DMS53 treated with DMSO at 0.1 percent for 48 hours (cell line): ENCODE data around the gene TSPAN9.

Experiments
- DNase-seq: peaks from one replicate; lab custom pipeline; 2025; ENCODE audit not compliant: unreplicated experiment; lab: John Stamatoyannopoulos, UW

The TSPAN9 gene

DNA sequence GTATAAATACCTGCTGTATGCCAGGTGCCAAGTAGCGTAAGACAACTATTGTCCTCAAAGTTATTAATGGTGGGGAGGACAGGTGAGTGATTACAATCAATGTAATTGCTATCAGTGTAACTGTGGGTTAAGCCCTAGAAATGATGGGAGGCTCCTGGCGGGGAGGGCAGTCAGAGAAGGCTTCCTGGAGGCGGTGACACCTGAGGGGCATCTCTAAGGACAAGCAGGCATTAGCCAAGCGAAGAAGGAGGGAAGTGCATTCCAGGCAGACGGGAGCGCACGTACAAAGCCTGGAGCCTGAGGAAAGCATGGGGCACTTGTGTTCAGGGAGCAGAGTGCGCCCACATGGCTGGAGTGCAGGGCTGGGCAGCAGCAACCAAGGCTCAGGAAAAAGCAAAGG lies 230.9 kb downstream of the TSPAN9 start:
- DNase-seq = no peak

DNA sequence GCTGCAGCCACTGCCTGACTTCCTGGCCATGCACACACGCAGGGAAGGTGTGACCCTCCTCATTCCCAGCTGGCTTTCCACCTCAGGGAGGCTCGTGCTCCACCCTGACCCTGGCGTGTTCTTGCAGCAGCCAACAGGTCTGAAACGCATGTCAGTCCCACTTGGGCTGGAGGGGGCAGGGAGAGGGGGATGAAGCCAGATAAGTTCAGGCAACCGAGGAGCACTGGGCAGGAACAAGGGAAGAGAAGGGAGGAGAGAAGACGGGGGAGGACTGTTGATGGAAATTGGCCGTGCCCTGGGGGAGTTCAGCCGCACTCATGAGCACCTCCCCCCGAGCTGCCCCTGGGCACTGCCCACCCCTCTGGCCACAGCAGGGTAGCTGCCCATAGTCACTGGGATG lies 231.4 kb downstream of the TSPAN9 start:
- no peak for DNase-seq

DNA sequence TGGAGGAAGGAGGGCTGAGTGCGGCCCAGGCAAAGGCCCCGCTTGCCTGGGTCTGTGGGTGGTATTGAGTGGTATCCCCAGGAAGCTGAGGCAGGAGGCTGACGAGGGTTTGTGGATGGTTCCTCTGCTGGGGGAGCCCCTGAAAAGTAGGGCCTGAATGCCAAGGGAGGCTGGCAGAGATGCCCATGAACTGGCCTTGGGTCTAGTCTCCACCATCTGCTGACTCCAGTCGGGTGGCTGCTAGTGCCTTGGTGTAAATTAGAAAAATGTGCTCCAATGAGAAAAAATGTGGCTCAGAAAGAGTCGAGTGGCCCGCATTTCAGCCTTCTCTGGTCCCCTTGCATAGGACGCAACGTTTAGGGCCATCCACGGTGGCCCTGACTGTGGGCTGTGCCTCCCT lies 232.6 kb downstream of the TSPAN9 start:
- DNase-seq = no peak

DNA sequence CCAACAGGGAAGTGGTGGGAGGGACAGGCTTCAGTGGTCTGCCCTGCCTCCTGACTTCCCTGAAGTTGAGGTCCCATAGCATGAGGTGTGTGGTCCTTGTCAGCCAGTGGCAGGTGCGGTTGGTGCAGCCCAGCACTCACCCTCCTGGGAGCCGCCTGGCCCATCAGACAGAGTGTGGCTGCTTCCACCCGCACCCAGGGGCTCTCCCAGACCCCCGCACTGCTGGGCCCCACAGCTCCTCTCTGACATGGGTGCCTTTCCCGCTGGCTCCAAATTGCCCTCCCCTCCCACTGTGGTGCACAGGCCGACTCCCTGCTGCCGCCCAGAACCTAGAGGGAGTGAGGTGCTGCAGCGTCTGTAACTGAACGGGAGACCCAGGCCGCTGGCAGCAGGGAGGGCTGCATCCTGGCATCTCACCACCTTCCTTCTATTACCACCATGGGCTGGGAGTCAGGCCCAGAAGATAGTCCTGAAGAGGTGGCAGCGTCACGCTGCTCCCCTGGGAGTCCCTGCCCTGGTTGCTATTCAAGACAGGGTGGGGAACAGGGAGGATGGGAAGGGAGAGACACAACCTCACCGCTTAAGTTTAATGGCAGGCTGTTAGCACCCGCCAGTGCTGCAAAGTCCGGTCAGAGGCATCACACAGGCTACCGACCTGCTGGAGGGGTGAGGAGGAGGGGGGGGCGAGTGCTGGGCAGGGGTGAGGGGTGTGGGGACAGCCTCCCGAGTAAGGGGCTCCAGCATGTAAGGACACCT lies 233.3 kb downstream of the TSPAN9 start:
- no peak for DNase-seq

DNA sequence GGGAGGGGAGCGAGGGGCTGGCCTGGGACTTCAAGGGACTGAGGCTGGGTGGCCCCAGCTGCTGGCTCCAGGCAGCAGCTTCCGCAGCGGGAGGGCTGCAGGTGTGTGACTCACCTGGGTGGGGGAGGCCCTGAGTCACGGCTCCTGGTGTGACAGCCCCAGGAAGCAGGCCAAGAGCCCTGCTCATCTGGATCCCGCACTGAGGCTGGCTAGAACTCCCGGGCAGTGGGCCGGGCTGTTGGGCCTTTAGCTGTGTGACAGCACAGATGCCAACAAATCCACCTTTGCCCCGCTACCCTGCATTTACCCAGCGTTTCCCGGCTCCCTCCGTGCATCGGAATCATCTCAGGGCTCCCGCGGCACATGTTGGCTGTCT lies 233.8 kb downstream of the TSPAN9 start:
- DNase-seq = peak; percentile 100

DNA sequence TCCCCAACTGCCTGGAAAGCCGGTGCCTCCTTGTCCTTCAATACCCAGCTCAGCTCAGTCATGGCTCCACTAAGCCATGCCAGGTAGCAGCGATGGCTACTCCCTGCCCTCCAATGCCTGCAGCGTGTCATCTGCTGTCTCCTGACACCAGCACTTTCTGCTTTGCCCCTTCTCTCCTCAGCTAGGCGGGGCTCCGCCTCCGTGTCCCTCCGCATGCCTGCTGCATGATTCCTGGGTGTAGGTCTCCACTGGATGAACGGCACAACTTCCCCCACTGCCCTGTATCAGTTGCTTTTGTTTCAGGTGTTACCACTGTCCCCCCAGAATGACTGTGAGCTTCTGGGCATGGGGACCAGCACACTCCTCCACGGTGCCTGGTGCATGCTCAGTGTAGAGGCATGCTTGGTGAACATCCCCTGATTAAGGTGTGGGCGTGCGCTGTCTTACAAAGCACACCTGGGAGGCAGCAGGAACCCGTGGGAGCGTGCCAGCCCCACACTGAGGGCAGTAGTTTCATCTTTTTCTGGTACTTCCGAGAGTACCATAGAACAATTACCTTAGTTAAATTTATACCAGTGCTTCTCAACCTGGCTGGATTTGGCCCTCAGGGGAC lies 234.4 kb downstream of the TSPAN9 start:
- DNase-seq = no peak

DNA sequence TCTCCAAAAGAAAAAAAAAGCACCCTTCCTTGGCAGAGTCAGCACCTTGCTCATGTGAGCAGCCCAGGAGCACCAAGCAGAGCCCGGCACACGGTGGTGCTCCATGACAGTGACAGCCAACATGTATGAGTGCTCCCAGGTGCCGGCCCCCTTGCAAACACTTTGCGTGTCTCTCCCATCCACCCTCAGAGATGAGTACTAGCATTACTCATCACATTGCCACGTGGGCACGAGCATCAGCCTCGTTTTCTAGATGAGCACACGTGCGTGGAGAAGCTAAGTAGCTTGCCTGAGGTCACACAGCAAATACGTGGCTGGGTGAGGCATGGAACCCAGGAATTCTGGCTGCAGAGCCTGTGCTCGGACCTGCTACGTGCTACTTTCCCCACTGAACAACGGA lies 235.9 kb downstream of the TSPAN9 start:
- peak; percentile 100 for DNase-seq

DNA sequence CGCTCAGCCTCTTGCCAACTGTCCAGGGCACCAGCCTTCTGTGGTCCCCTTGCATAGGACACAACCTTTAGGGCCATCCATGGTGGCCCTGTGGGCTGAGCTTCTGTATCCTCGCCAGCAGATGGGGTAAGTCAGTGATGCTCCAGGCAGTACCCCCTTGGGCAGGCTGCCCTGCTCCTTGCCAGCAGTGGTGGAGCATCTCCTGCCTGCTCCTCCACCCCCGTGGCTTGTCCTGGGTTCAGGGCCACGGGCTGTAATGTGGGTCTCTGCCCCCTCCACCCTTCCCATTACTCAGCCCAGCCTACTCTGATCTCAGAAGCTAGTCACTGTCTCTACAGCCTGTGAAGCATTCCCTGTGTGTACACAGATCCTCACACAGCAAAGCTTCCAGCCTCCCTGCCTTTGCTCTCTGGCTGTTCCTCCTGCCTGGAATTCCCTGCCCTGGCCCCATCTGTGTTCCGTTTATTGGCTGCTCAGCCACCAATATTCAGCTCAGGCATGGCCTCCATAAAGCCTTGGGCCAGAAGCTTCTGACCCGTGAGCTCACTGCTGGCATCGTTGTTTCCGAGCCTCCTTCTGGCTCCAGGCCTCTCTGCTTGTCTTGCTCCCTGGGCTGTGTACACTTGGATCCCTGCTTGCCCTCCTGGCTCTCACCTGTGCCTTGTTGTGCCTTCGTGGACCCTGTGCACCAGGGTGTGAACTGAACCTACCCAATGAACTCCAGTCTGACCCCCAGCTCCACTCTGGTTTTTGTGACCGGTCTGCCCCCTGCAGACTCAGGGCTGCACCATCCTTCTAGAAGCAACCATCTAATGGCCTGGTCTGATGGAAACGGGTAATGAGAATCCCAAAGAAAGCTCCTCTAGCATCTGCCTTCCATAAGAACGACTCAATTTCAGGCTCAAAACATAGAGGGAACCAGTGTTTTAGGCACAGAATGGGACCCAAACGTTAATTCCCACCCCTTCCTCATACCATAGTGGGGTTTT lies 236.8 kb downstream of the TSPAN9 start:
- DNase-seq = peak; percentile 100

DNA sequence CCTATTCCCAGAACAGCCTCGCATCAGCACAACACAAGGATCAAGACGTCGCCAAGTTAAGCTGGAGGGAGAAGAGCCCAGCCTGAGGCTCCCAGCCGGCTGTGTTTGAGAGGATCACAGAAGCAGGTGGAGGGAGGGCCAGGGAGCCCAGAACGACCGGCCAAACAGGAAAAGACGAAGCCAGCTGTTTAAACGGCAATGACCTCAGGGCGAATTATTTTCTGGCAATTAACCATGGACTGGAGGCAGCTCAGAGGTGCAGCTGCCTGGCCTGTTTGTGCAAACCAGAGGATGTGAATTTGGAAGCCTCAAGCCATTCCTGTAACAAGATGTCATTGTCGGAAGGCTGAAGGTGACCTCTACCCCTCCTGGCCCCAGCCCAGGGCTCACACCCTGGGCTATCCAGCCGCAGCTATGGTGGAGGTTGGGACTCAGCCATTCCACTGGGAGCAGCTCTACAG lies 238.1 kb downstream of the TSPAN9 start:
- peak; percentile 100 for DNase-seq

DNA sequence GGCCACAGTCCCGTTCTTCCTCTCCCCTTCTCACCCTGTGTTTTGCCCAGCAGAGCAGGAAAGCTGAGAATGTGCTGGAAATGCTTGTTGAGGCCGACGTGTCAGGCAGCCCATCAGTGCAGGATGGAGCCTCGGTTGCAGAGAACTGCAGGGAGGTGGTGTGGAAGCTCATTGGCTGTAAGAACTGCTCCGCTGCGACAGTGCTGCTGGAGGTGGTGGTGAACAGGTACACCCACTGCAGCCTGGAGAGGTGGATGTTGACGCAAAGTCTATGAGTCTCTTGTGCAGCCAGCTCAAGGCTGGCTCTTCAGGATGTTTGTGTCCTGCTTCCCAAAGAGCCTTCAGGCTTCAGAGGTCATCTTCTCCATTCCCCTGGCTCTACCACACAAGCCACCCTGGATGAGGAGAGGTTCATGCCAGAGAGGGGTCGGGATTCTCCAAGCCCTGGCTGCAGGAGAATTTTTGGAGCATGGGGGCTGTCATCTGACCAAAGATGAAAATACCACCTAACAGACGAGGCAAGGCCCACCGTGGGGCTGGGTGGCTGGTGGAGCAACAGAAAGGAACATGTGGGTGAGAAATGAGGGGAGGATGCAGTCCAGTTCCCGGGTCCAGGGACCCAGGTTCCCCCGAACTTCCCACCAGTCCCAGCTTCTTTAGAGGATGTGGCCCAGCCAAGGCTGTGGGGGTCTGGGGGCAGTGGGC lies 239.7 kb downstream of the TSPAN9 start:
- DNase-seq = peak; percentile 97

DNA sequence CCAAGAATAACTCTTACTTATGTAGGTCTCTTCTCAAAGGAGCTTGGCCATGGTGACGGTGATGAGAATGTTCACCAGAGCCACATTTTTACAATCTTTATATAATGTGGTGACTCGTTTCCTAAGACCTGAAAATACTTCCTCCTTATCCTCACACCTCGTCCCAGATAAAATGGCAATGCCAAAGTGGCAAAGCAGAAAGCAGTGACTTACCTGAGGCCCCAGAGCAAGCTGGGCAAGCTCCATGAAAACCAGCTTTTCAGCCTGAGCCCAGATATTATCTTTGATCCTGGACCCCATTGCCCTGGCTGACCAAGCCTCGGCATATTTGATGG lies 240.3 kb downstream of the TSPAN9 start:
- peak; percentile 81 for DNase-seq

DNA sequence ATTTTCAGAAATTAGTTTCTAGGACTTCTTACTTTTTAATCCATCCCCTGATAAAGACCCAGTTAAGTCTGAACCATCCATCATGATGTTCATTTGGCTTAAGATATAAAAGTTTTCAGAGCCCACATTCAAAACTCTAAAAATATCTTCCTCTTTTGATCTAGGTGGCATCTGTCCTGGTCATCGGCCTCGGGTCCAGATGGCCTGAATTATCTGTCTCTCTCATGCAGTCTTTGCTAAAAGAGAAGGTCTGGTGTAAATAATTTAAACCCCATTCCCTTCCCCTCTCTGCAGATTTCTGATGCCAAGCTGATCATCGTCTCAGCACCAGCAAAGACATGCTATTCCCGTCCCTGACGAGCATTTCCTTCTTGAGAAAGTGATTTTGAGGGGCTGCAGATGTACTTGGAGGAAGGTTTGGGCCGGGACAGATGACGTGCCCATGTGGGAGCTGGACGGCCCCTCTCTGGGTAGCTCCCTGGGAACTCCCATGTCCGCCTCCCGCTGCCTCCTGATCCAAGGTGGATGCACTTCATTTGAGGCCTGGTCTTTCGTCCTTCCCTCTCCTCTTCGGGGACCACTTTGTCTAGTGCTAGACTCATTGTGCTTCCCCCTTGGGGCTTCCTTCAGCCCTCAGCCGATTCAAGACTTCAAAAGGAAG lies 240.8 kb downstream of the TSPAN9 start:
- DNase-seq = no peak

DNA sequence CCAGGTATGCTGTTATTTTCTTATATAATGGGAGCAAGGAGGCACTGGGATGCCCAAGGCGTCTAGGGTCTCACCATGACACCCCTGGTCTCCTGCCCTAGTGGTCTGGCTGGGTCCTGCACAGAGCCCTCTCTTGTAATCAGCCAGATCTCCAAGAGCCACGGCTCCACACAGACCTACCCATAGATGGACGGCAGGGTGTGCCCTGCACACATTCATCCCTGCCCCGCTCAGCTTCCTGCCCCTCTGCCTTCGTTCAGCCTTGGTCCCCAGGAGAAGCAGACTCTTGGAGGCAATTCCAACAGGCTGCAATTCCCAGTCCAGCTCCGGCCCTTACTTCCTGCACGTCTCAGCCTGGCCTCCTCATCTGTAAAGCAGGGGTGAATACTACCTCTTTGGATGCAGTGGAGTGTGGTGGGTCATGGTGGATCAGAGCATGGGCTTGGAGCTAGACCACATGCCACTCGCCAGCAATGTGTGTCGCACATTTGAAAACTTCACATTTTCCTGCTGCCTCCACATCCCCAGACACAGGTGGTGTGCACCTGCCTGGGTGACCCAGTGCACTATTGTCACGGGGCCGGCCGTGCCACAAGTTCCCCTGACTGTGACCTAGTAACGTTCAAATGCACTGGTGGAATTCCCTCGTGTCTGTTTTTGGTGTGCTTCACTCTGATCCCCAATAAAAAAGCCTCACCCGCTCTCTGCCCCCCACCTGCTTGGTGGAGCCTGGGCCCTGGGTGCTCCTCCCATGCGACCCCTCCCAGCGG lies 242.7 kb downstream of the TSPAN9 start:
- no peak for DNase-seq

DNA sequence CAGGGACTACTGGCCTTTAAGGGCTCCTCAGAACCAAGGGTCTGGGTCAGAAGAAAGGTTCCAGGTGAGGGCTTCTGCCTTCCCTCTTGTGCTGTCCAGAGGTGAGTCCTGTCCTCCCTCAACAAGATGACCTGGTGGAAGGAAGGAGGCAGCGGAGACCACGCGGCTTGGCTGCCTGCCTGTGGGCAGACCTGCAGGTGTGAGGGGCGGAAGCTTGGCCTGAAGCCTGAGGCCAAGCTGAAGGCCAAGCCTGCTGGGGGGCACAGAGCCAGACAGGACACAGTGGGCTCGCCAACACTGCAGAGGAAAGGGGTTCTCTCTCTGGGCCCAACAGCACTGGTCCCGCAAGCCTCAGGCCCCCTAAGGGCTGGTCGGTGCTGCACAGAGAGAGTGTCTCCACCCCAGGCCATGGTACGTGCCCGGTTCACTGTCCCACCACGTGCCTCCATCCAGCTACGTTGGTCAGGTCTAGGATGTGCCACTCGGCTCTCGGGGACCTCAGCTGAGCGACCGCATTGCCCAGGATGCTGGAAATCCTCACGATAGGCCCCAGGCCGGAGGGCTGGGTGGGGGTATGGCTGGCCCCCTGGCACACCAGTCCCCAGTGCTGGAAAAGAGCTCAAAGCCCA lies 243.8 kb downstream of the TSPAN9 start:
- no peak for DNase-seq

DNA sequence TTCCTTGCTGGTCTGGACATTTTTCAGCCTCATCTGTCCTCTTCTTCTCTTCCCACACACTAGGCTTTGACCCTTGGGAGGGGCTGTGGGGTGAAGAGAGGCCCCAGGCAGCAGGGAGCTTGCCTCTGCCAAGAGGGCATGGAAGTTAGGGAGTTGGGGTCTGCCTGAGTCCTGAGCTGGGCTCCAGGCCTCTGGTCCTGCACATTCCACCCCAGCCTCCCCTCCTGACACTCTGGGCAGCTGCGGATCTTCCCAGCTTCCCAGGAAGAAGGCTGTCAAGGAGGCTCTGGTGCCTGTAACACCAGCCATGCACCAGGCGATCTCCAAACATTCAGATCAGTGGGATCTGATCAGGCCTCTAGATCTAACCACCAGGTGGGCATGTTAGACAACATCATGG lies 244.7 kb downstream of the TSPAN9 start:
- no peak for DNase-seq

DNA sequence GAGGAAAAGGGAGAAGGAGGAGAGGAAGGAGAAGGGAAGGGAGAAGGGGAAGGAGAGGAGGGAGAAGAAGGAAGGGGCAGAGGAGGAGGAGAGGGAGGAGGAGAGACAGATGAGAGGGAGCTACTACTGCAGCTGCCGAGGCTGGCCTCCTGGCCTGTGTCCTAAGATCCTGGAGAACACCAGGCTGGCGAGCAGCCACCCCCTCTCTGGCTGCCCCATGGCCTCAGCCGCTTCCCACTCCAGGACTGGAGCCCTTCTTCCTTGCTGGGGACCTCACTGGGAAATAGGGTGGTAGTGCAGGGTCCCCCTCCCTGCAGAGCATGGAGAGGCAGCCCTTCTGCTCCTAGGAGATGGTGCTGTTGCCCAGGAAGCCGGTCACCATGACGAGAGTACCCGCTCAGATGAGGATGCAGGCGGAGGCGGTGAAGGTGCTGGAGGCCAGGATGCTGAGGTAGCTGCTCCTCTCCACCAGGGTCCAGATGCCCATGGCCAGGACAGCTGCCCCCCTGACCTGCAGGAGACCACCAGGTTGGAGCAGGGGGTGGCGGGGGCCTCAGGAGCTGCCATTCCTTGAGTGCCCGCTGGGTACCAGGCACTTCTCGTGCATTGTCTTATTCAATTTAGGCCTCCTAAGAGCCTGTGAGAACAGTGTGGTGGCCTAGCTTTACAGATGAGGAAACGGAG lies 246.0 kb downstream of the TSPAN9 start:
- DNase-seq = no peak

DNA sequence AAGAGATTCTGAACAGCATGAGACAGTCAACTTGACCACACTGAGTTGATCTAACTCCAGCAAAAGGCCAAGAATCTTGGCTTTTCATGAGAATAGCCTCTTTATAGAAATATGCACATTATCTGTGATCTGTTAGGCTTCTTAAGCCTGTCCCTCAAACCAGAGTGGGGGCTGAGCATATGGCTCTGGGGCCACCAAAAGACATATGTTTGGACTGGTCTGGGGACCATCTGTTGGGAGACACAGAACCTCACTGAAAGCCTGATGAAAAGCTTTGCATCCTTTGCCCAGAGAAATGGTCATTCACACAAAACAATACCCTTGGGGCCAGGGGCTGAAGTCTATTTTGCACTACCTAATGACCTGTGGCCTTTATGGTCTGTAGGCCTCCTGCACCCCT lies 248.6 kb downstream of the TSPAN9 start:
- no peak for DNase-seq

DNA sequence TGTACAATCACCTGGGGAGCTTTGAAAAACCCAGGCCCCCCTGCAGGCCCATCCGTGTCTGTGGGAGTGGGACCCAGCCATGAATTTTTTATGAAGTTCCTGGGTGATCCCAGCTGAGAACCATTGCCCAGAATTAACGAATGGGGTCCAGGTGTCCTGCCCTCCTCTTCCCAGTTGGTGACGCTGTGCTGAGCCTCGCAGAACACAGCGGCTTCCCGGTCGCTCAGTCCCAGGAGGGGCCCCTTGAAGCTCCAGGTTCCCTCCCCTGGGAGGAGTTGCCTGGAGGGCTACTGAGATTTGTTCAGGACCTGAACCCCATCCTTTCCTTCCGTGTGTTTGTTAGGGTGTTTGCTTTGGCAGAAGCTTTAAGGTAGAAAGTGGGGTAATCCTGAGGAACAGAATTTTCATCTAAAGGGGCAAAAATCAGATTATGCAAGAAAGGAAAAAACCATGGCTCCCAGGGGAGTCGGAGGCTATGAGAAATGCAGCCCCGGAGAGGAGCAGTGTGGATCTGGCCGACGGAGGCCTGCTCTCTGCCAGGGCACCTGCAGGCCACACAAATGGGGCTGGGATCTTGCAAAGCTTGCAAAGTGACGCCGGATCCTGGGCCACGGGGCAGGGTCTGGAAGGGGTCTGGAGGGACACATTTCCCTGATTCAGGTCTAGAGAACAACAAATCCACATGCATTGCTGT lies 249.1 kb downstream of the TSPAN9 start:
- DNase-seq = no peak
